ENCODE measurements around the gene RIMS3.

Gene RIMS3

GRCh38 chr1:40606194-40606593, 59.3 kb downstream of the RIMS3 start:
- TF ChIP-seq EZH2phosphoT487 (IDR thresholded peaks at IDR 0.05; ENCODE audit: low read depth) = no peak
- Histone ChIP-seq H3K9ac (ENCODE audit: low read length) (no peak overlapping the region), H3K27me3 (ENCODE audit: low read depth, low read length) (no peaks in the 10 kb centered on the region), H3K9me3 (ENCODE audit: insufficient read depth, low read length) (no peaks in the 10 kb centered on the region), H3K4me1 (ENCODE audit: low read length) (no peaks in the 10 kb centered on the region), H3K27ac (ENCODE audit: low read length) (no peak overlapping the region), H3K4me2 (ENCODE audit: low read length) (no peak overlapping the region), H3K79me2 (ENCODE audit: low read length) (no peaks in the 10 kb centered on the region), H4K20me1 (ENCODE audit: insufficient read depth, low read length) (no peaks in the 10 kb centered on the region), H2AFZ (ENCODE audit: low read depth, low read length) (no peak overlapping the region), H3K4me3 (ENCODE audit: low read length) (no peak overlapping the region), H3K36me3 (replicated peaks; ENCODE audit: low read depth, low read length) (no peaks in the 10 kb centered on the region)

- H3K9ac ChIP-seq (ENCODE audit: low read length) = no peak overlapping the region
- TF ChIP-seq CTCF (IDR thresholded peaks at IDR 0.05; ENCODE audit: low read depth, low read length) (no peak), EZH2phosphoT487 (IDR thresholded peaks at IDR 0.05; ENCODE audit: low read depth) (no peak)
- H3K4me3 ChIP-seq (ENCODE audit: low read length) = no peak overlapping the region
- no peaks in the 10 kb centered on the region for H3K4me1 ChIP-seq (ENCODE audit: low read length)
- H3K27ac ChIP-seq (ENCODE audit: low read length) = no peak overlapping the region
- H2AFZ ChIP-seq (ENCODE audit: low read depth, low read length) = no peak overlapping the region
- no peaks in the 10 kb centered on the region for H3K27me3 ChIP-seq (ENCODE audit: low read depth, low read length)
- H3K36me3 ChIP-seq (replicated peaks; ENCODE audit: low read depth, low read length) = no peaks in the 10 kb centered on the region
- no peaks in the 10 kb centered on the region for H4K20me1 ChIP-seq (ENCODE audit: insufficient read depth, low read length)
- no peak overlapping the region for H3K4me2 ChIP-seq (ENCODE audit: low read length)
- H3K9me3 ChIP-seq (ENCODE audit: insufficient read depth, low read length) = no peaks in the 10 kb centered on the region
- H3K79me2 ChIP-seq (ENCODE audit: low read length) = no peaks in the 10 kb centered on the region
These were observed 65.6 kb downstream of the RIMS3 start for GRCh38 chr1:40599926-40600325.

DNA sequence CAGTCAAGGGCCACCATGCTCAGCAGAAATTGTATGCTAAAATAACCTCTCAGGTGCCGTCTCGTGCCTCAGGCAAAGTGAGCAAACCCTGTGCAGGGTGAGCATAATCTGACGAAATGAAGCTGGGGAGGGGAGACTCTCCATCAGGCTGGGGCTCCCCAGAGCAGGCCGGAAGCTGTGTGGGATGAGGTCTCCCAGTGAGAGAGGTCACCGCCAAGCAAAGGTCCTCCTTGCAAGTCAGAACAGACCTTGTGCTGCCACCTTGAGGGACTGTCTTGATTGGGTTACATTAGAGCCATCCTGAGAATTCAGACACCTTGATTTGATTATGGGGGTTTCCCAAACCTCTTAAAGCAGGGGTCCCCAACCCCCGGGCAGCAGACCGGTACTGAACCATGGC, 69.9 kb downstream of the RIMS3 start:
- Histone ChIP-seq H3K36me3 (replicated peaks; ENCODE audit: low read depth, low read length) (no peaks in the 10 kb centered on the region), H3K27me3 (ENCODE audit: low read depth, low read length) (no peaks in the 10 kb centered on the region), H3K79me2 (ENCODE audit: low read length) (no peaks in the 10 kb centered on the region), H4K20me1 (ENCODE audit: insufficient read depth, low read length) (no peaks in the 10 kb centered on the region), H2AFZ (ENCODE audit: low read depth, low read length) (no peak overlapping the region), H3K9me3 (ENCODE audit: insufficient read depth, low read length) (no peaks in the 10 kb centered on the region), H3K9ac (ENCODE audit: low read length) (no peak overlapping the region), H3K4me1 (ENCODE audit: low read length) (no peaks in the 10 kb centered on the region), H3K27ac (ENCODE audit: low read length) (no peak overlapping the region), H3K4me2 (ENCODE audit: low read length) (no peak overlapping the region), H3K4me3 (ENCODE audit: low read length) (no peak overlapping the region)
- no peak; the same call in 1 of the 2 replicates for TF ChIP-seq CTCF (IDR thresholded peaks at IDR 0.05; ENCODE audit: low read depth, low read length)

DNA sequence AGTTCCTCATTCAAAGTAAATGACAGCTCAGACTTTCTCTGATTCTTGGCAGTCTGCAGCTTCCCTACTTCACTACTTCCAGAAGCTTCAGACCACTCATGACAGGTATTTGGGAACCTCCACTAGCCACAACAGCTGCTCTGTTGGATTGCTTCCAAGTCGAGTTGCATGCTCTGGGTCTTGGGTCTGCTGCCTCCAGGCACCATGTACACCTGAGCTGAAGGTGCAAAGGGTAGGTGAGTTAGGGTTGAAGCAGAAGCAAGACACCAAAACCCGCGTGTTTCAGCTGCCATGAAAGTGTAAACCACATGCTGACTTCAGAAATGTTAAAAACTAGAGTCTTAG, 71.3 kb downstream of the RIMS3 start:
- no peak overlapping the region for H3K9ac ChIP-seq (ENCODE audit: low read length)
- no peaks in the 10 kb centered on the region for H3K9me3 ChIP-seq (ENCODE audit: insufficient read depth, low read length)
- no peak overlapping the region for H3K27ac ChIP-seq (ENCODE audit: low read length)
- H3K4me2 ChIP-seq (ENCODE audit: low read length) = no peak overlapping the region
- no peaks in the 10 kb centered on the region for H3K27me3 ChIP-seq (ENCODE audit: low read depth, low read length)
- H2AFZ ChIP-seq (ENCODE audit: low read depth, low read length) = no peak overlapping the region
- no peaks in the 10 kb centered on the region for H4K20me1 ChIP-seq (ENCODE audit: insufficient read depth, low read length)
- no peaks in the 10 kb centered on the region for H3K79me2 ChIP-seq (ENCODE audit: low read length)
- TF ChIP-seq EZH2phosphoT487 (IDR thresholded peaks at IDR 0.05; ENCODE audit: low read depth) (no peak), CTCF (IDR thresholded peaks at IDR 0.05; ENCODE audit: low read depth, low read length) (no peak)
- H3K4me1 ChIP-seq (ENCODE audit: low read length) = no peaks in the 10 kb centered on the region
- no peaks in the 10 kb centered on the region for H3K36me3 ChIP-seq (replicated peaks; ENCODE audit: low read depth, low read length)
- H3K4me3 ChIP-seq (ENCODE audit: low read length) = no peak overlapping the region
